H9 (cell line): Measurements from ENCODE around the gene TRIM7. TPM values are rescaled to one million over a fixed set of nuclear protein-coding genes. Genes with fewer than 3 reads are reported as not detected.

Experiments used
- DNase-seq: peaks from one replicate; pipeline ENCODE4 v3.0.0-alpha.2; 2017
- H2AFZ ChIP-seq: one replicate; pipeline ENCODE4 v1.6.1; 2013; ENCODE audit warnings: mild to moderate bottlenecking, low read length, control low read depth, moderate library complexity
- H2AK5ac ChIP-seq: 2 replicates; pipeline ENCODE4 v1.6.1; 2013; ENCODE audit warnings: low read length, control low read depth, mixed read lengths; ENCODE audit not compliant: insufficient read length
- H2BK120ac ChIP-seq: one replicate; pipeline ENCODE4 v1.6.1; 2013; ENCODE audit warnings: low read depth, mild to moderate bottlenecking, low read length, control low read depth, inconsistent platforms; ENCODE audit not compliant: poor library complexity, severe bottlenecking
- H2BK12ac ChIP-seq: 2 replicates; pipeline ENCODE4 v1.6.1; 2013; ENCODE audit warnings: low read length, control low read depth, mixed read lengths, low read depth; ENCODE audit not compliant: insufficient read length
- H2BK15ac ChIP-seq: 2 replicates; pipeline ENCODE4 v1.6.1; 2013; ENCODE audit warnings: low read depth, low read length, control low read depth
- H2BK20ac ChIP-seq: one replicate; pipeline ENCODE4 v1.6.1; 2013; ENCODE audit warnings: low read depth, mild to moderate bottlenecking, low read length, control low read depth, inconsistent platforms; ENCODE audit not compliant: poor library complexity, severe bottlenecking
- H2BK5ac ChIP-seq: 2 replicates; pipeline ENCODE4 v1.6.1; 2013; ENCODE audit warnings: low read length, control low read depth, mixed read lengths; ENCODE audit not compliant: insufficient read length
- H3K14ac ChIP-seq: 2 replicates; pipeline ENCODE4 v1.6.1; 2013; ENCODE audit warnings: low read length, control low read depth; ENCODE audit not compliant: insufficient read depth
- H3K18ac ChIP-seq: 2 replicates; pipeline ENCODE4 v1.6.1; 2013; ENCODE audit warnings: low read depth, mild to moderate bottlenecking, mixed read lengths, low read length, control low read depth; ENCODE audit not compliant: insufficient read length
- H3K23ac ChIP-seq: 2 replicates; pipeline ENCODE4 v1.6.1; 2013; ENCODE audit warnings: low read length, control low read depth, mixed read lengths, low read depth; ENCODE audit not compliant: insufficient read length
- H3K23me2 ChIP-seq: 2 replicates; pipeline ENCODE4 v1.6.1; 2013; ENCODE audit warnings: low read depth, mild to moderate bottlenecking, mixed read lengths, low read length, control low read depth; ENCODE audit not compliant: insufficient read length, poor library complexity, severe bottlenecking
- H3K27ac ChIP-seq: 2 replicates; pipeline ENCODE4 v1.5.1; 2013; ENCODE audit warnings: low read length, control low read depth, mixed read lengths, low read depth; ENCODE audit not compliant: insufficient read length
- H3K27me3 ChIP-seq: 2 replicates; pipeline ENCODE4 v1.6.1; 2013; ENCODE audit warnings: low read length, control low read depth, inconsistent platforms; ENCODE audit not compliant: insufficient read depth
- H3K4ac ChIP-seq: 2 replicates; pipeline ENCODE4 v1.6.1; 2013; ENCODE audit warnings: low read depth, mild to moderate bottlenecking, control low read depth, inconsistent platforms, low read length, moderate library complexity
- H3K4me1 ChIP-seq: 2 replicates; pipeline ENCODE4 v1.6.1; 2013; ENCODE audit warnings: low read length, control low read depth, inconsistent platforms; ENCODE audit not compliant: insufficient read depth
- H3K4me2 ChIP-seq: 2 replicates; pipeline ENCODE4 v1.6.1; 2013; ENCODE audit warnings: low read length, control low read depth, mixed read lengths; ENCODE audit not compliant: insufficient read length, insufficient read depth
- H3K56ac ChIP-seq: 2 replicates; pipeline ENCODE4 v1.6.1; 2013; ENCODE audit warnings: low read depth, mild to moderate bottlenecking, mixed read lengths, low read length, control low read depth; ENCODE audit not compliant: insufficient read length
- H3K79me1 ChIP-seq: 2 replicates; pipeline ENCODE4 v1.6.1; 2013; ENCODE audit warnings: low read depth, mild to moderate bottlenecking, moderate library complexity, low read length, control low read depth, inconsistent platforms; ENCODE audit not compliant: insufficient read depth, poor library complexity, severe bottlenecking
- H3K79me2 ChIP-seq: 2 replicates; pipeline ENCODE4 v1.6.1; 2013; ENCODE audit warnings: low read length, control low read depth, inconsistent platforms; ENCODE audit not compliant: insufficient read depth
- H3K9ac ChIP-seq: 2 replicates; pipeline ENCODE4 v1.6.1; 2013; ENCODE audit warnings: low read length, control low read depth, mixed read lengths; ENCODE audit not compliant: insufficient read length; ENCODE audit errors: extremely low read depth
- H3K9me3 ChIP-seq: one replicate; pipeline ENCODE4 v1.6.1; 2013; ENCODE audit warnings: low read depth, low read length, inconsistent platforms; ENCODE audit not compliant: control insufficient read depth
- H3T11ph ChIP-seq: one replicate; pipeline ENCODE4 v1.6.1; 2013; ENCODE audit warnings: mild to moderate bottlenecking, low read length, control low read depth, inconsistent platforms
- H4K20me1 ChIP-seq: one replicate; pipeline ENCODE4 v1.6.1; 2013; ENCODE audit not compliant: control insufficient read depth, insufficient read length, insufficient read depth
- H4K5ac ChIP-seq: 2 replicates; pipeline ENCODE4 v1.6.1; 2013; ENCODE audit warnings: low read depth, mild to moderate bottlenecking, mixed read lengths, low read length, control low read depth; ENCODE audit not compliant: insufficient read length
- H4K8ac ChIP-seq: replicated peaks from 2 replicates; pipeline ENCODE4 v1.6.1; 2013; ENCODE audit warnings: low read length, control low read depth, mixed read lengths, low read depth; ENCODE audit not compliant: insufficient read length
- H4K91ac ChIP-seq: 2 replicates; pipeline ENCODE4 v1.6.1; 2013; ENCODE audit warnings: low read depth, mild to moderate bottlenecking, moderate library complexity, mixed read lengths, low read length, control low read depth; ENCODE audit not compliant: insufficient read length
- H3K27ac Mint-ChIP-seq, 3 experiments: 2 replicates in 2 of 3; 3 replicates in 1 of 3; pipeline ENCODE4 v1.8.0; 2020 to 2021; ENCODE audit warnings: mixed read lengths in 3 of 3, mild to moderate bottlenecking in 1 of 3, moderate library complexity in 1 of 3
- H3K27me3 Mint-ChIP-seq: 2 replicates; pipeline ENCODE4 v1.8.0; 2021; ENCODE audit warnings: low read depth, mild to moderate bottlenecking, moderate library complexity, mixed read lengths
- H3K36me3 Mint-ChIP-seq, 3 experiments: 2 replicates in 2 of 3; 3 replicates in 1 of 3; pipeline ENCODE4 v1.8.0; 2020 to 2021; ENCODE audit warnings: low read depth in 3 of 3, mixed read lengths in 3 of 3; ENCODE audit not compliant: insufficient read depth in 1 of 3
- H3K4me1 Mint-ChIP-seq, 2 experiments: 2 replicates each; pipeline ENCODE4 v1.8.0; 2020; ENCODE audit warnings: mixed read lengths in 2 of 2
- H3K4me3 Mint-ChIP-seq, 2 experiments: 2 replicates in 1 of 2; 3 replicates in 1 of 2; pipeline ENCODE4 v1.8.0; 2020 to 2021; ENCODE audit warnings: mild to moderate bottlenecking in 2 of 2, mixed read lengths in 2 of 2, moderate library complexity in 1 of 2
- H3K9me3 Mint-ChIP-seq, 2 experiments: 2 replicates in 1 of 2; 3 replicates in 1 of 2; pipeline ENCODE4 v1.8.0; 2020; ENCODE audit warnings: mild to moderate bottlenecking in 2 of 2, mixed read lengths in 2 of 2, moderate library complexity in 1 of 2
- CTCF ChIP-seq: fragments of 200-600 bp; sonication (generic); conservative IDR thresholded peaks from 3 replicates; pipeline ENCODE4 v1.8.0; 2021; ENCODE audit warnings: antibody characterized with exemption, mild to moderate bottlenecking
- WGBS: extraction: QIAGEN DNeasy Blood & Tissue Kit; methylation state at CpG from one replicate; pipeline ENCODE4 v1.1.7; 2013; ENCODE audit warnings: missing lambda C conversion rate, low lambda C conversion rate, mixed read lengths; ENCODE audit not compliant: insufficient read length; ENCODE audit errors: extremely low coverage; 5-methylcytosine and 5-hydroxymethylcytosine counted together
- total RNA-seq: library from RNA; stranded (reverse); gene quantifications from 2 replicates; pipeline ENCODE4 v1.2.1, GENCODE V29; 2021

Gene TRIM7
- total RNA-seq, 1 experiment from 2014 or later = not detected

- Mint-ChIP-seq H3K27me3 (peaks cover 60% of the 10 kb centered on the region), H3K27ac (peak overlapping the region in 1 of 3 experiments; percentile 59; a peak in 1 of 7 replicates)
Observed at GRCh38 chr5:181191526-181192336, 13.3 kb downstream of the TRIM7 start.

More at GRCh38 chr5:181191526-181192336, 13.3 kb downstream of the TRIM7 start:
- no peak for TF ChIP-seq CTCF
- H2BK120ac ChIP-seq = no peak overlapping the region
- H3K23ac ChIP-seq = no peak overlapping the region
- no peak overlapping the region for H3K18ac ChIP-seq
- no peak overlapping the region for H4K8ac ChIP-seq
- H4K91ac ChIP-seq = no peak overlapping the region
- Mint-ChIP-seq H3K9me3 (peaks cover 6 to 9% of the 10 kb centered on the region in 2 experiments; a peak in 2 of 5 replicates), H3K4me3 (peak overlapping the region; percentile 91 to 92), H3K36me3 (peaks cover 0 to 2% (median 0%) of the 10 kb centered on the region in 3 experiments; a peak in 2 of 7 replicates), H3K4me1 (peaks cover 11 to 25% of the 10 kb centered on the region in 2 experiments)
- no peaks in the 10 kb centered on the region for H4K20me1 ChIP-seq
- no peaks in the 10 kb centered on the region for H3K79me2 ChIP-seq
- no peak overlapping the region for H2BK5ac ChIP-seq
- H4K5ac ChIP-seq = no peak overlapping the region
- H3K79me1 ChIP-seq = no peaks in the 10 kb centered on the region
- WGBS = no CpG with 5 or more reads among the region's 64 CpGs
- H3K14ac ChIP-seq = 0 out of 2 replicates have a peak overlapping the region, but pooled peaks have one; percentile 9
- H3K23me2 ChIP-seq = peaks cover 34% of the 10 kb centered on the region
- H3K4me2 ChIP-seq = peak overlapping the region; percentile 75
- no peak overlapping the region for H2AFZ ChIP-seq
- peaks cover 16% of the 10 kb centered on the region for H3K27me3 ChIP-seq
- H3K4ac ChIP-seq = no peak overlapping the region
- no peak overlapping the region for H2BK15ac ChIP-seq
- no peak overlapping the region for H2BK20ac ChIP-seq
- no peaks in the 10 kb centered on the region for H3K4me1 ChIP-seq
- no peak overlapping the region for H3K27ac ChIP-seq
- no peak overlapping the region for H2AK5ac ChIP-seq
- peak; percentile 95 for DNase-seq
- no peak overlapping the region for H3K9ac ChIP-seq
- H3T11ph ChIP-seq = no peak overlapping the region
- no peak overlapping the region for H3K56ac ChIP-seq
- no peak overlapping the region for H2BK12ac ChIP-seq
- no peaks in the 10 kb centered on the region for H3K9me3 ChIP-seq
